Measurements from ENCODE around the gene WNK4. TPM values are rescaled to one million over a fixed set of nuclear protein-coding genes. Genes with fewer than 3 reads are reported as not detected.

WNK4 gene
- total RNA-seq, 1 donor from 2014 or later, result 1.2 TPM

DNA sequence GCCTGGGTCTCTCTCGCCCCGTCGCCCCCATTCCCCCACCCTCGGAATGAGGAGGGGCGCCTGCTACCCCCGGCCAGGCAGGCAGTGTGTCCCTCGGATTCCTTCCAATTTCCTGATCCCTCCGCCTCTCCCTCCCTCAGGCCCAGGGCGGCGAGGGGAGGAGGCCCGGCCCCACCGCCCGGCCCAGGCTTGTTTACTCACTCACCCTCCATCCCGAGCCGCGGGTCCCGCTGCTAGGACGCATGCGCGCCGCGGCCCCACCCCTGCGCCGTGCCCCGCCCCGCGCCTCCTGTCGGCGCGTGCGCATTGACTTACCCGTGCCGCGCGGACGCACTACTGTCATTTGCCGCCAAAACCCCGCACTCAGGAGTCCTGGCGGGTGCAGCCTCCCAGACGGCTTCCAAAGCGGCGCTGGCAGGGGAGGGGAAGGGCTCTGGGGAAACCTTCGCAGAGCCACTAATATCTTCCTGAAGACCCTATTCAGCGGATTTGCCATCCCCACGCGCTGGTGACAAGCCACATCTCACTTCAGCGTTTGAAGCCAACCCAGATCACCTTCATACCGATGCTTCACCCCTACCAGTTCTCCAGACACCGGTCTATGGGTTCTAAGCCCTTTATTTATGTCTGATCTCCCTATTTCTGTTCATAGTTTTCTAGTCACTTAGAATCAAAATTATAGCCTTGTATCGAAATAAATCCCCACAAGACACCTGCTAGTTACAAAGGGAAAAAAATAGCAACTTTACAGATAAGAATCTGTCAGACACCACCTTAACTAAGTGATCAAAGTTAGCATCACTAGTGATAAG is 35.4 kb upstream of the WNK4 start, which contains the start of gene EZH1:
EZH1 (minus strand) TSS at position 235 of the 812 bp plus-strand sequence. CDS start 16,099 bp downstream, outside the sequence.
- H3K36me3 ChIP-seq, result no peaks in the 10 kb centered on the region
- DNase-seq (ENCODE audit: extremely low spot score in 2 of 2), result no peak
- TF ChIP-seq POLR2A (IDR thresholded peaks at IDR 0.05), result peak in 1 of 2 donors; percentile 88
- TF ChIP-seq POLR2AphosphoS5 (IDR thresholded peaks at IDR 0.05; ENCODE audit: insufficient read depth in 1 of 2, low read depth in 1 of 2), result peak in 1 of 2 donors; percentile 95
- TF ChIP-seq, protein P1, sequence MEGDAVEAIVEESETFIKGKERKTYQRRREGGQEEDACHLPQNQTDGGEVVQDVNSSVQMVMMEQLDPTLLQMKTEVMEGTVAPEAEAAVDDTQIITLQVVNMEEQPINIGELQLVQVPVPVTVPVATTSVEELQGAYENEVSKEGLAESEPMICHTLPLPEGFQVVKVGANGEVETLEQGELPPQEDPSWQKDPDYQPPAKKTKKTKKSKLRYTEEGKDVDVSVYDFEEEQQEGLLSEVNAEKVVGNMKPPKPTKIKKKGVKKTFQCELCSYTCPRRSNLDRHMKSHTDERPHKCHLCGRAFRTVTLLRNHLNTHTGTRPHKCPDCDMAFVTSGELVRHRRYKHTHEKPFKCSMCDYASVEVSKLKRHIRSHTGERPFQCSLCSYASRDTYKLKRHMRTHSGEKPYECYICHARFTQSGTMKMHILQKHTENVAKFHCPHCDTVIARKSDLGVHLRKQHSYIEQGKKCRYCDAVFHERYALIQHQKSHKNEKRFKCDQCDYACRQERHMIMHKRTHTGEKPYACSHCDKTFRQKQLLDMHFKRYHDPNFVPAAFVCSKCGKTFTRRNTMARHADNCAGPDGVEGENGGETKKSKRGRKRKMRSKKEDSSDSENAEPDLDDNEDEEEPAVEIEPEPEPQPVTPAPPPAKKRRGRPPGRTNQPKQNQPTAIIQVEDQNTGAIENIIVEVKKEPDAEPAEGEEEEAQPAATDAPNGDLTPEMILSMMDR (IDR thresholded peaks at IDR 0.05), result peak in 1 of 3 experiments; percentile 37
- peak within 1 kb of the TSS; percentile 74 to 83 for H3K4me3 ChIP-seq
- H3K27ac ChIP-seq, result peak within 1 kb of the TSS; percentile 96
- H3K27me3 ChIP-seq, result no peaks in the 10 kb centered on the region
- H3K9me3 ChIP-seq, result no peaks in the 10 kb centered on the region
- intact Hi-C loops (cut with DNase I), result no loop called here
- peaks cover 30% of the 10 kb centered on the region for H3K4me1 ChIP-seq

DNA sequence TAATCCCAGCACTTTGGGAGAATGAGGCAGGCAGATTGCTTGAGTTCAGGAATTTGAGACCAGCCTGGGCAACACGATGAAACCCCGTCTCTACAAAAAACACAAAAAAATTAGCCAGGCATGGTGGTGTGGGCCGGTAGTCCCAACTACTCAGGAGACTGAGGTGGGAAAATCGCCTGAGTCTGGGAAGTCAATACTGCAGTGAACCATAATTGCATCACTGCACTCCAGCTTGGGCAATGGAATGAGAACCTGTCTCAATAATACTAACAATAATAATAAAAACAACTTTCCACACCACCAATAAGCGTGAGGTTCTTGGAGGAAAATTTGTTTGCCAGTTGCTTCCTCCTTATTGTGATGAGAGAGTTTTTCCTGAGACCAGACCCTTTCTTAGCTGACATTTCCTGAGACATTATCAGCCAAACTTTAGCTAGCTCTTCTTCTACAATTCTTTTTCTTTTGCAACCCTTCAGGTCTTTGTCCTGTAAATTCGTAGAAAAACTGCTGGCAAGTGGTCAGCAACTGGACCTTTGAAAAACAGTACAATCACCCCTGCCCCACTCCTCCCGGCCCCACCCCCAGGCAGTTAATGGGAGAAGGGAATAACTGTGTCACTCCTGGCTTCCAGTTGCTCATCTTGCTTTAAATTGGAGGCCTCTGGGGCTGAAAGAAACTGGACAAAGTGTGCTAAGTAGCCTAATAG is 32.1 kb upstream of the WNK4 start:
- Histone ChIP-seq H3K36me3 (no peaks in the 10 kb centered on the region), H3K27ac (peak overlapping the region; percentile 74)

DNA sequence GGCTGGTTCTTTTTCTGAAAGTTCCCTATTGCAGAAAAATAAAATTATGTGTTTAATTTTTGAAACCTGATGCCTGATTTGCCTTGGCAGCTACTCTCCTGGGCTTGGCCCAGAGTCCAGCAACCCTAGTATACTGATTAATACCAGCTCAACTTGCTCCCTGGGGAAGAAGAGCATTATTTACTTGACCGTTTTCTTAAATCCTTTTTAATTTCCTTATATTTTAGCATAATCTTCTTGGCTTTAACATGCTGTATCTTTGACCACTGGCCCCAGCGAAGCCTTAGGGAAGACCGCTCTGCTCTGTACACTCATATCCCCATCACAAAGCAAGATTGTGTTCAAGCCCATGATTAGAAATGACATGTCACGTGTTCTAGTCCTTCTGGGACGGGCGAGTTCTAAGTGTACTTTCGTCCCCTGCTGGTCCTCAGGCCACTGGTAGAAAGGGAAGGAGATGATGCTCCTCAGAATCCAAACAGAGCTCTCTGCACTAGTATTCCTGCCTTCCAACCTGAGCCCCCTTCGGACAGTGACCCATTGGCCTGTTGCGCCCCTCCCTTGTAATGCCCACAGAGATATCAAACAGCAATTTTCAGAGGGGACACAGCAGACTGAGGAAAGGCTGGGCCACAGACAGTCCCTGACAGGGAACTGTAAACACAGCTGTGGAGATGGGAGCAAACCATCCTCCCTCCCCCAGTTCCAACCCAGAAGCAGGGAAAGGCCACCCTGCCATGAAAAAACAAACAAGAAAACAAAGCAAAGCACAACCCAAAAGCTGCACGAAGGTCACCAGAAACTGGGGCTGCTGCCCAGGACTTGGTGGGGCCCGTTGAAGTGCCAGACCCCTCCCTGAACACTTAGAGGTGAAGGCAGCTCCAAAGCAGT is 31.3 kb upstream of the WNK4 start:
- Histone ChIP-seq H3K4me1 (peaks cover 28% of the 10 kb centered on the region), H3K36me3 (no peaks in the 10 kb centered on the region), H3K27me3 (no peaks in the 10 kb centered on the region), H3K4me3 (no peak overlapping the region), H3K9me3 (no peaks in the 10 kb centered on the region), H3K27ac (peak overlapping the region; percentile 74)
- intact Hi-C loops (cut with DNase I), result no loop called here
- TF ChIP-seq, protein P1 (IDR thresholded peaks at IDR 0.05), result no peak
- no peak for TF ChIP-seq POLR2AphosphoS5 (IDR thresholded peaks at IDR 0.05; ENCODE audit: insufficient read depth in 1 of 2, low read depth in 1 of 2)
- no peak for TF ChIP-seq POLR2A (IDR thresholded peaks at IDR 0.05)
- no peak for DNase-seq (ENCODE audit: extremely low spot score in 2 of 2)

More for the DNA sequence above, 32.1 kb upstream of the WNK4 start:
- Histone ChIP-seq H3K4me3 (no peak overlapping the region), H3K4me1 (peaks cover 35% of the 10 kb centered on the region), H3K9me3 (no peaks in the 10 kb centered on the region), H3K27me3 (no peaks in the 10 kb centered on the region)
- DNase-seq (ENCODE audit: extremely low spot score in 2 of 2), result no peak
- intact Hi-C loops (cut with DNase I), result no loop called here
- TF ChIP-seq POLR2AphosphoS5 (IDR thresholded peaks at IDR 0.05; ENCODE audit: insufficient read depth in 1 of 2, low read depth in 1 of 2) (no peak), POLR2A (IDR thresholded peaks at IDR 0.05) (no peak)
- TF ChIP-seq, protein P1 (IDR thresholded peaks at IDR 0.05), result no peak

DNA sequence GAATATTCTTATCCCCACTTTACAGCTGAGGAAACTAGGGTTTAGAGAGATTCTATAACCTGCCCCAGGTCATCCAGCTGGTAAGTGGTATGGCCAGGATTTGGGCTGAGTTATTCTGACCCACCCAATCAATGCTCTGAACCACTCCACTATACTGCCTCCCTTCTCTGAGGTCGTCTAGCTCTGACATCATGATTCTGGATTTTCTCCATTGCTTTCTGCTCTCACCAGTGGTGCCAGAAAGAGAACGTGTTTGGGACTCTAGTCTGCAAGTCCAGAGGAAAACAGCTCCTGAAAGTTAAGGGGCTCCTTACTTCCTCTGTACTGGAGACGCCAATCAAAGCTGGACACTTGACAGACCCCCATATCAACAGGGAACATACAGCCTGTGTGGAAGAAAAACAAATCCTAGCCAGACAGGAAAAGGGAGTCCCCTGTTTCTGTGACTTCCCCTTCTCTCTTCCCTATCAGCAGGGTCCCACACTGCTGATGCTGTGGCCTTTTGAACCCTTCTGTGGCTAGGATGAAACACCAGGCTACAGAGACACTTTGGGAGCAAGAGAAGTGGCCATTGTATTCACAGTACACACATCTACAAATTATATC is 29.6 kb upstream of the WNK4 start:
- no peaks in the 10 kb centered on the region for H3K9me3 ChIP-seq
- H3K4me3 ChIP-seq, result no peak overlapping the region
- TF ChIP-seq POLR2AphosphoS5 (IDR thresholded peaks at IDR 0.05; ENCODE audit: insufficient read depth in 1 of 2, low read depth in 1 of 2), result no peak
- TF ChIP-seq, protein P1 (IDR thresholded peaks at IDR 0.05), result no peak
- no peak for TF ChIP-seq POLR2A (IDR thresholded peaks at IDR 0.05)
- H3K27ac ChIP-seq, result peak overlapping the region; percentile 74
- intact Hi-C loops (cut with DNase I), result no loop called here
- H3K4me1 ChIP-seq, result peaks cover 28% of the 10 kb centered on the region
- DNase-seq (ENCODE audit: extremely low spot score in 2 of 2), result no peak
- no peaks in the 10 kb centered on the region for H3K36me3 ChIP-seq
- H3K27me3 ChIP-seq, result no peaks in the 10 kb centered on the region
